GM12878 (cell line): ENCODE results near the gene EYA4. TPM values are rescaled to one million over a fixed set of nuclear protein-coding genes. Genes with fewer than 3 reads are reported as not detected.

Source experiments
- ATAC-seq: fragments of 200-7000 bp; cut with Tn5 transposase; 3 replicates; pipeline ENCODE4 v1.9.1; 2020; ENCODE audit warnings: mild to moderate bottlenecking, moderate library complexity
- BruUV-seq: library from RNA; stranded (reverse); fragments of 400-500 nt; replicated peaks from 2 replicates; lab custom pipeline; 2021; lab: Mats Ljungman, UMichigan
- CTCF ChIA-PET: fragments of 300-600 bp; sonication (Branson Sonifier 250); formaldehyde crosslinking; extraction: SDS; loops from one replicate; lab custom pipeline; 2021; ENCODE audit warnings: inconsistent platforms; lab: Yijun Ruan, JAX
- POLR2A ChIA-PET: fragments of 350-600 bp; formaldehyde crosslinking; extraction: SDS; loops from one replicate; lab custom pipeline; 2021; ENCODE audit warnings: inconsistent platforms; lab: Charles Lee
- RAD21 ChIA-PET: fragments of 300-600 bp; sonication (Branson Sonifier 250); formaldehyde crosslinking; loops from one replicate; lab custom pipeline; 2023; ENCODE audit warnings: antibody characterized with exemption; ENCODE audit not compliant: unreplicated experiment; lab: Charles Lee
- SMC1A ChIA-PET: fragments of 300-600 bp; sonication (Branson Sonifier 250); formaldehyde crosslinking; loops from one replicate; lab custom pipeline; 2023; ENCODE audit not compliant: unreplicated experiment, uncharacterized antibody; lab: Charles Lee
- DNase-seq: peaks from one replicate; pipeline ENCODE4 v3.0.0-alpha.2; 2011; ENCODE audit warnings: low read depth, low spot score
- FAIRE-seq: peaks from 3 replicates; lab custom pipeline; 2011; peaks lifted over from hg19 to GRCh38; lab: Jason Lieb, UNC
- H2AFZ ChIP-seq: 2 replicates; pipeline ENCODE4 v1.6.0; 2011; ENCODE audit warnings: low read depth, low read length, control low read depth; ENCODE audit not compliant: control insufficient read depth
- H3K27ac ChIP-seq: 2 replicates; pipeline ENCODE4 v1.5.1; 2011; ENCODE audit warnings: control low read depth; ENCODE audit not compliant: control insufficient read depth, insufficient read depth
- H3K27me3 ChIP-seq, 2 experiments: replicated peaks in 1 of 2; 2 replicates each; pipeline versions ENCODE4 v1.6.0 to v1.6.1; 2011; ENCODE audit warnings: low read length in 1 of 2; ENCODE audit not compliant: control insufficient read depth in 2 of 2, insufficient read depth in 2 of 2
- H3K36me3 ChIP-seq, 2 experiments: 2 replicates each; pipeline ENCODE4 v1.5.1; 2011; ENCODE audit warnings: low read length in 1 of 2; ENCODE audit not compliant: control insufficient read depth in 2 of 2, insufficient read depth in 2 of 2
- H3K4me1 ChIP-seq: 2 replicates; pipeline ENCODE4 v1.6.1; 2011; ENCODE audit warnings: mild to moderate bottlenecking, low read length, moderate library complexity, mixed read lengths; ENCODE audit not compliant: control insufficient read depth, insufficient read depth
- H3K4me2 ChIP-seq: 2 replicates; pipeline ENCODE4 v1.6.0; 2011; ENCODE audit warnings: control low read depth; ENCODE audit not compliant: control insufficient read depth, insufficient read depth
- H3K4me3 ChIP-seq: fragments of 200-600 bp; sonication (generic); 2 replicates; pipeline ENCODE4 v1.5.1; 2016
- H3K79me2 ChIP-seq: 2 replicates; pipeline ENCODE4 v1.6.0; 2011; ENCODE audit warnings: low read length; ENCODE audit not compliant: control insufficient read depth, insufficient read depth
- H3K9ac ChIP-seq: 2 replicates; pipeline ENCODE4 v1.8.0; 2011; ENCODE audit warnings: low read length, control low read depth, mixed read lengths; ENCODE audit not compliant: control insufficient read depth, insufficient read depth
- H3K9me3 ChIP-seq: replicated peaks from 3 replicates; pipeline ENCODE4 v1.5.1; 2011; ENCODE audit warnings: mild to moderate bottlenecking, low read length; ENCODE audit not compliant: control insufficient read depth, insufficient read depth
- H4K20me1 ChIP-seq: 2 replicates; pipeline ENCODE4 v1.6.0; 2011; ENCODE audit not compliant: control insufficient read depth, insufficient read depth
- ATF7 ChIP-seq: fragments of 450-650 bp; IDR thresholded peaks from 2 replicates; pipeline ENCODE4 v1.6.1; 2016; ENCODE audit warnings: low read depth, mild to moderate bottlenecking
- CHD1 ChIP-seq: IDR thresholded peaks from 2 replicates; pipeline ENCODE4 v1.6.1; 2012; ENCODE audit warnings: low read depth, low read length, improper control_type of control experiment
- EED ChIP-seq: sonication (generic); IDR thresholded peaks from 2 replicates; pipeline ENCODE4 v1.6.1; 2016; ENCODE audit warnings: antibody characterized with exemption, low read depth
- EP300 ChIP-seq, 2 experiments: fragments of 150-350 bp in 1 of 2; IDR thresholded peaks; 2 replicates each; pipeline ENCODE4 v1.6.1; 2011 to 2012; ENCODE audit warnings: low read depth in 2 of 2, low read length in 2 of 2, borderline replicate concordance in 1 of 2, improper control_type of control experiment in 1 of 2, inconsistent platforms in 1 of 2; ENCODE audit not compliant: control insufficient read depth in 1 of 2
- HDGF ChIP-seq: fragments of 450-650 bp; IDR thresholded peaks from 2 replicates; pipeline ENCODE4 v1.6.1; 2016; ENCODE audit warnings: antibody characterized with exemption
- KDM1A ChIP-seq: fragments of 200-600 bp; sonication (generic); IDR thresholded peaks from 2 replicates; pipeline ENCODE4 v1.6.1; 2016; ENCODE audit warnings: borderline replicate concordance
- MEF2B ChIP-seq: fragments of 450-650 bp; IDR thresholded peaks from 2 replicates; pipeline ENCODE4 v1.6.1; 2018; ENCODE audit warnings: mild to moderate bottlenecking, moderate library complexity; ENCODE audit not compliant: partially characterized antibody, poor library complexity, severe bottlenecking
- MLLT1 ChIP-seq: fragments of 450-650 bp; IDR thresholded peaks from 2 replicates; pipeline ENCODE4 v1.6.1; 2016; ENCODE audit warnings: mild to moderate bottlenecking
- MTA3 ChIP-seq: IDR thresholded peaks from 2 replicates; pipeline ENCODE4 v1.6.1; 2012; ENCODE audit warnings: low read length, inconsistent platforms, borderline replicate concordance
- SPI1 ChIP-seq: IDR thresholded peaks from 2 replicates; pipeline ENCODE4 v1.6.1; 2011; ENCODE audit warnings: low read depth, mild to moderate bottlenecking, low read length, moderate library complexity, borderline replicate concordance; ENCODE audit not compliant: insufficient read depth
- STAT1 ChIP-seq: fragments of 450-650 bp; conservative IDR thresholded peaks from 2 replicates; pipeline ENCODE4 v1.6.1; 2014; ENCODE audit warnings: antibody characterized with exemption, mild to moderate bottlenecking
- WGBS: methylation state at CpG from one replicate; pipeline ENCODE4 v1.1.6; 2016; ENCODE audit warnings: low lambda C conversion rate; ENCODE audit not compliant: insufficient replicate concordance, insufficient coverage; ENCODE audit errors: missing lambda C conversion rate; 5-methylcytosine and 5-hydroxymethylcytosine counted together
- in situ Hi-C: fragments of 300-500 bp; cut with MboI; formaldehyde crosslinking; loops from 9 replicates; pipeline ENCODE4 v1.14.3; 2018; ENCODE audit warnings: mixed read lengths
- intact Hi-C: fragments of 100-400 bp; cut with micrococcal nuclease; formaldehyde crosslinking; loops from one replicate; pipeline ENCODE4 v1.14.2; 2022; ENCODE audit not compliant: unreplicated experiment
- polyA plus RNA-seq, 11 experiments: library from polyadenylated mRNA; depleted of rRNA in 4 of 11; unstranded in 6 of 11; stranded (reverse) in 5 of 11; fragments of >200 nt; fragmentation: Nextera tagmentation in 4 of 11; fragmentation: Illumina TruSeq in 1 of 11; extraction: Ambion mirVana in 4 of 11; extraction: Trizol in 1 of 11; gene quantifications; 1 replicate in 1 of 11; 2 replicates in 10 of 11; pipeline versions ENCODE4 v1.2.1 to v1.2.3, GENCODE V29; 2011 to 2016; ENCODE audit warnings: inconsistent platforms in 2 of 11, missing spikeins in 2 of 11, low read depth in 1 of 11
- total RNA-seq, 4 experiments: library from RNA; depleted of rRNA in 3 of 4; stranded (reverse); fragments of >200 nt in 3 of 4; fragmentation: Illumina TruSeq in 1 of 4; extraction: Trizol in 1 of 4; gene quantifications; 2 replicates each; pipeline versions ENCODE4 v1.2.1 to v1.2.3, GENCODE V29; 2013 to 2021

EYA4 gene
- total and polyA plus RNA-seq, 10 of the 15 experiments (the other 5 are each of a cell fraction or from before 2014, with no cell fraction given) = 0.02 TPM; not detected in 9

- no peaks in the 10 kb centered on the region for H3K79me2 ChIP-seq
- no peaks in the 10 kb centered on the region for H3K27me3 ChIP-seq
- H3K9me3 ChIP-seq = no peaks in the 10 kb centered on the region
- TF ChIP-seq MTA3 = no peak
- no peak for TF ChIP-seq KDM1A
- TF ChIP-seq EP300 (IDR thresholded peaks at IDR 0.05; ENCODE audit: borderline replicate concordance in 1 of 2, control insufficient read depth in 1 of 2, low read depth in 2 of 2, low read length in 2 of 2) = no peak
- TF ChIP-seq MEF2B = no peak
- TF ChIP-seq EED = no peak
- TF ChIP-seq SPI1 = no peak
- TF ChIP-seq STAT1 = no peak
- no peak for TF ChIP-seq MLLT1
- TF ChIP-seq HDGF = no peak
- no peak for TF ChIP-seq CHD1
- no peak for TF ChIP-seq ATF7
- intact Hi-C loops = no loop called here
- no peak overlapping the region for H3K9ac ChIP-seq
- no peak overlapping the region for H3K4me3 ChIP-seq
- FAIRE-seq = no peak
- no peaks in the 10 kb centered on the region for H3K36me3 ChIP-seq
- no peaks in the 10 kb centered on the region for H3K4me1 ChIP-seq
- BruUV-seq = no TSS peak
- ChIA-PET CTCF (no interaction called here), SMC1A (interaction anchor here (1.4 kb wide), 1 partner anchor 28 kb away, joined by 3 read pairs; no protein-coding TSS in a partner anchor), RAD21 (interaction anchor here (0.5 kb wide), 1 partner anchor 1547 kb away, joined by 3 read pairs; no protein-coding TSS in a partner anchor), POLR2A (no interaction called here)
- DNase-seq = no peak
- ATAC-seq = no peak
- no peak overlapping the region for H2AFZ ChIP-seq
- H4K20me1 ChIP-seq = no peaks in the 10 kb centered on the region
- in situ Hi-C loops = no loop called here
- WGBS = 50% methylated on average over 2 of the region's 2 CpGs
- no peak overlapping the region for H3K27ac ChIP-seq
- H3K4me2 ChIP-seq = no peak overlapping the region
Measured at GRCh38 chr6:133277228-133277899, 36.2 kb downstream of the EYA4 start.
